NCI-H128 (cell line): ENCODE results near the gene MCF2L.

Experiments used
- DNase-seq: peaks from one replicate; lab custom pipeline; 2025; ENCODE audit not compliant: unreplicated experiment; lab: John Stamatoyannopoulos, UW

MCF2L gene

DNA sequence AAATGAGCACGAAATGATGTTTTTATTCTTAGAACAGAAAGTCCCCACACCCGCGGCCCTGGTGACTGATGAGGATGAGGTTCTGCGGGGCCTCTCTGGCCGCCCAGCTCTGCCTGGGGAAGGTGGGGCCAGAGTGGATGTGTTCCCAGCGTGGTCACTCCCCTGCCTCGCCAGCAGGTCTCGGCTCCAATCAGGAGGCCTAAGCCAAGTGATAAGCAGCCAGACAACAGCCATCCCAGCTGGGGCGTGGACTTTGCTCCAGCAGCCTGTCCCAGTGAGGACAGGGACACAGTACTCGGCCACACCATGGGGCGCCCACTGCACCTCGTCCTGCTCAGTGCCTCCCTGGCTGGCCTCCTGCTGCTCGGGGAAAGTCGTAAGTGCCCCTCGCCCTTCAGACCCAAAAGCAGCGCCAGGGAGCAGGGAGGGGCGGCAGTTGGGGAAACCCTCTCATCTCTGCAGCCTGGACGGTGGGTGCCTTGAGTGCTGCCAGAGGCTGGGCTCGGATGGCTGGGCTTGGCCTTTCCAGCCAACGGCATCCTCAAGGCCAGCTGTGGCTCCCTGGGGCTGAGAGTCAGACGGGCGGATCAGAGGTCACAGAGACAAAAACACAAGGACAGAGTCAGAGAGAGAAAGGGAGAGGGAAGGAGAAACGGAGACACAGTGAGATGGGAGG, 153.7 kb downstream of the MCF2L start, which contains the start of gene F10:
F10 (plus strand) TSS at position 250 of the 676 bp plus-strand sequence; CDS start at position 307, 57 bp downstream.
- DNase-seq = no peak

DNA sequence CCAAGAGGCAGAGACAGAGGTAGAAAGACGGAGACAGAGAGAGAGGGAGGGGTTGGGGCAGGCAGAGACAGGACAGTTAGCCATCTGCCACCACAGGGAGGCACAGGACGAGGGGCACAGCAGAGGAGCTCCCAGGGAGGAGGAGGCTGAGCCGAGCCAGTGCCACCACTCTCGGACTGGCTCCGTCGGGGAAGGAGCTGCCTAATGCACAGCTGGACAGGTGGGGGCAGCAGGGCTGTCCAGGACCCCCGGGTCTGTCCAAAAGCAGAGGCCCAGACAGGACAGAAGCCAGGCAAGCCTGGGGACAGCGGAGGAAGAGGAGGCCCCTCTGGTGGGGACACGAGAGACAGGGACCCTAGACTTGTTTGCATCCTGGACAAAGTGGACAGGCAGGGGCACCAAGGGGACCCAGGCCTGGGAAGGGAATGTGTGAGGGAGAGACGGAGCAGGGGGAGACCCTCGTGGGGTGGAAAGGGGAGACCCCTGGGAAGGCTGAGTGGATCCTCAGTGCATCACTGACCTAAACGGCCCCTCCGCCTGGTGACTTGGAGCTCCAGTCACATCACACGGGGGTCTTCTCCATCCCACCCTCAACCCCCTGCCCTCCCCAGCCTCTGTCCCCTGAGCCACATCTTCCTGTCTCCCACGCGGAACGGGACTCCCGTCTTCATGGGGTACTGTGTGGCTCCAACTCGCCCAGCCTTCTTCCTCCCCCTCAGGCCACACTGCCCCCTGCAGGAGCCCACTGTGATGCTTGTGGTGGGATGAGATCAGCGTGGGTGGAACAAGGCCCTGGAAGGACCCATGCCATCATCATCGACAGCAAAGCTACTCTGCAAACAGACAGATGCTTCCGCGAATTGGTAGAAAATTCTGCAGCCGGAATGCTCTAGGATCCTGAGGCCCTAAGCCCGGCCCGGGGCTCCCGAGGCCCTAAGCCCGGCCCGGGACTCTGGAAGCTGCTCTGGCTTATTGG, 154.5 kb downstream of the MCF2L start:
- no peak for DNase-seq

DNA sequence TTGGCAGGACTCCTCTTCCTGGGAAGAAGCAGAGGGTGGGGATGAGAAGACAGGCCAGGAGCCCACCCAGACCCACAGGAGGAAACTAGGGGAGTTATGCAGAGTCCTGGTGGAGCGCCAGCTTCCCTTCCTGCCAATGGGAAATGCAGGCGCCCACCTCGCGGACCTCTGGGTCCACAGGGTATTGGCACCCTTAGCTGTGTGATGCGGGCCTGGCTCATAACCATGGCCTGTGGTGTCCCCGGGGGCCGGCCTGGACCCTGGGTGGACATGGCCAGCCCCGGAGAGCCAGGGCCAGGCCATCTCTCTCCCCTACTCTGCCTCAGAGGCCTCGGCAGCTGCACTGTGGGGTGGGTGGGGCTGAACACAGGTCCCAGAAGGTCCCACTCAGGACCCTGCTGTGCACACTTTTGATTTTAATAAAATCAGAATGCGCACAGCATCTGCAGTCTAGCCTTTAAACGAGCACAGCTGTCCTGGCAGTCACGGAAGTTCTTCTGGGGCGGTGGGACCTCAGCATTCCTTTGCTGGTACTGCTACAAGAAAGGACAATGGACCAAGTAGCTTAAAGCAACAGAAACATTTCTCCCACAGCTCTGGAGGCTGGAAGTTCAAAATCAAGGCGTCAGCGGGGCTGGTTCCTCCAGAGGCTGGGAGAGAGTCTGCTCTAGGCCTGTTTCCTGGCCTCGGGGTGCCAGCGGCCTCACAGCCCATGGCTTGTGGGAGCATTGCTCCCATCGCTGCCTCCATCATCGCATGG, 155.4 kb downstream of the MCF2L start:
- no peak for DNase-seq

DNA sequence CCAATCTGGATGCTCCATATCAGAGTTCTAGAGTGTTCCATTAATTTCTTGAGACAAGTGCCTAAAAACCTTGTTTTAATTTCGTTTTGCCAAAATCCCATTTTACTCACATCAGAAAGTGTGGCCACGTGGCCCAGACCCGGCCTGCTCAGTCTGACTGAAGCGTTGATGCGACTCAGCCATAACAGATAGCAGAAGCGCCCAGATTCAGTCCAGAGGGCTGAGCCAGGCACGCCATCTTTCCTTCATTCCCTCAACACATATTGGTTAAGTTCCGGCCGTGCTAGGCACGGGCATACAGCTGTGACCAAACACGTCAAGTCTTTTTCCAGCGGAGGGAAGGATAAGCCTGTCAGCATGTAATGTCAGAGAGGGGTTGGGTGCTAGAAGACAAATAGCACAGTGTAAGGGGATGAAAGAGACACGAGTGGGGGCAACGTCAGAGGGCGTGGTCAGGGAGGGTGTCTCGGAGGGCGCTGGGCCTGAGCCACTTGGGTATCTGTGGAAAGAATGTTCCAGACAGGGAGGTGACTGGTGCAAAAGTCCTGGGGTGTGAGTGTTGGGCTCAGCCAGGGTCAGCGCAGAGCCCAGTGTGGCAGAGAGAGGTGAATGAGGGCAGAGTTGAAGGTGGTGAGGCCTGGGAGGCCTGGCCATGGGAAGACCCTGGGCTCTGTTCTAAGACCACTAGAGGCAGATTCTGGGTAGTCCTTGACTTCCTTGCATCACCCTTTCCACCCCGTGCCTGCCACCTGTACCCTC, 156.7 kb downstream of the MCF2L start:
- no peak for DNase-seq

DNA sequence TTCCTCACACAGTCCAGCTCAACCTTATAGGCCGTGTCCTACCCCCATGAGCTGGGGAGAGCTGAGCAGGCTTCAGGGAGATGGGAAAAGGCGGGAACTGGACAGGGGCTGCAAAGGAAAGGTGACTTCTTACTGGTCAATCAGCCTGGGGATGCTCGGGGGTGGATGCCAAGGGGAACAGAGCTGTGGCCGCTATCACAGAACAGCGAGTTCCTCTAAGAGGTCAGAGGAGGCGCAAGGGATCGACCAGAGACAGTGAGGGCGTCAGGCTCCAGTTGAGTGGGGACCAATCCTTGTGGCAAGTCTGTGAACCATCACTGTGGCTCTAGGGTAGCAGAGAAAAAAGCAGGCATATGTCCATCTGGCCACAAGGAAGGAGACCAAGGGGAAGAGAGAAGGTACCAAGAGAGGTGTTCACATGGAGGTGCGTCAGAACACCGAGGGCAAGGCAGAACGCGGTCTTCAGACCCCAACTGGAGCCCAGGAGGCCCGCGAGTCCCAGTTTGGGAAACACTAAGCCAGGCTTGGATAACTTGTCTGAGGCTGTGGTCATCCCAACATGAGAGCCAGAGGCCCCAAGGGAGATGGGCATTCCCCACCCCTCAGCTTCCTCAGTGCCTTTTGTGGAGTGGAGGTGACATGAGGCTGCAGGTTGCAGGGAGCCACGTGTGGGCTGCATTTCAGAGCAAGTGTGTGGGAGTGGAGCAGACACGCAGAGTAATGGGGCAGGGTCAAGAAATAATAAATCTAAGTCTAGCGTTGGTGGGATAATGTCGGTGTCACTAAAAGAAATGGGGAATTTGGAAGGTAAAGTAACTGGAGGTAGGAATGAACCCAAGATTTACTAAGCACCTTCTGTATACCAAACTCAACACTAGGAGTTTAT, 157.5 kb downstream of the MCF2L start:
- DNase-seq = no peak

DNA sequence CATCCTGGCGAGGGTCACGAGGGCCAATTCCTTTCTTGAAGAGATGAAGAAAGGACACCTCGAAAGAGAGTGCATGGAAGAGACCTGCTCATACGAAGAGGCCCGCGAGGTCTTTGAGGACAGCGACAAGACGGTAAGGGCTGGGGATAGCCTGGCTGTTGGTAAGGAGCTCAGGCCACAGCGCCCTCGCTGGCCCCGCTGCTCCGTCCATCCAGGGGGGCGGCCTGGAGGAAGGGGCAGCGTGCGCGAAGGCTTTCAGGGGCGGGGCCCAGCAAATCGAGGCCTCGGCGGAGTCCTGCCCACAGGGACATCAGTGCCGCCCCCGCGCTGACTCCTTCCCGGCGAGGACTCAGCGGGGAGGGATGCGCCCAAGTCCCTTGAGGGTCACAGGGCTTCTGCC, 160.5 kb downstream of the MCF2L start:
- DNase-seq = no peak

DNA sequence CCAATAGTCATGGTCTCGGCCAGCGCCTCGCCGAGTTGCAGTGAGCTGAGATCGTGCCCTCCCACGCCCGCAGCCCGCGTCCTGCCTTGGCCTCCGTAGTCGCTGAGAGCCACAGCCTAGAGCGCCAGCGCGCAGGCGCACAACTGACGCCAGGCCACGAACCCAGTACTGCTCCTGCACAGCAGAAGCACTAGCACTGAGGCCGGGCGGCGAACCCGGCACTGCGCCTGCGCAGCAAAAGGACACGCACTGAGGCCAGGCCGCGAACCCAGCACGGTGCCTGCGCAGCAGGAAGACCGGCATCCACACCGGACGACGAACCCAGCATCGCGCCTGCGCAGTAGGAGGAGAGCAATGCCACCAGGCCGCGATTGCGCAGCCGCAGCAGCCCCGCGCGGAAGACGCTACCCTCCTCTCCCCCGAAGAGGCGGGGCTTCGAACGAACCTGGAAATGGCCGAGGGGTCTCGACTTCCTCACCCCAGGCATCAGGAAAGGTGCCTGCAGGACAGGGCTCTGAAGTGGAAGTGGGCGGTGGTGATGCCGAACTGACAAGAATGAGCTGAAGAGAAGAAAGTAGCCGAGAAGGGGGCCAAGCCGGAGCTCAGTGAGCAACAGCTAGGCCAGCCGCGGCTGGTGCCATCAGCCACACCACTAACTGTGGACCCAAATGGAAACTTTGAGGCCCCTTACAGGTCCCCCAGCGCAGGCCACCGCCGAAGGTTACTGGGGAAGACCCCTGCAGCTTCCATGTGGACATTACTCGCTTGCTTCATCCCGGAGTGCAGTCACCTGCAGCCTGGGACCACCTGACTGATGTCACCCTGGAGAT, 161.1 kb downstream of the MCF2L start:
- no peak for DNase-seq

DNA sequence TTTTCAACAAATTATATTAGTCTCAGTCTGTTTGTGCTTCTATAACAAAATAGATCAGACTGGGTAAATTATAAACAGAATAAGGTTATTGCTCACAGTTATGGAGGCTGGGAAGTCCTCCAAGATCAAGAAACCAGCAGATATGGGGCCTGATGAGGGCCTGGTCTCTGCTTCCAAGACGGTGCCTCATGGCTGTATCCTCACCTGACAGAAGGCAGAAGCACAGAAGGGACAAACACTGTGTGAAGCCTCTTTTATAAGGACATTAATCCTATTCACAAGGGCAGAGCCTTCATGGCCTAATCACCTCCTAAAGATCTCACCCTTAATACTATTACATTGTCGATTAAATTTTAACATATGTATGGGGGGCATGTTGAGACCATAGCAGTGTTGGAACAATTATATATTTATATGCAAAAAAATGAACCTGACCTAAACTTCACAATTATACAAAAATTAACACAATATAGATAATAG, 166.3 kb downstream of the MCF2L start:
- no peak for DNase-seq

DNA sequence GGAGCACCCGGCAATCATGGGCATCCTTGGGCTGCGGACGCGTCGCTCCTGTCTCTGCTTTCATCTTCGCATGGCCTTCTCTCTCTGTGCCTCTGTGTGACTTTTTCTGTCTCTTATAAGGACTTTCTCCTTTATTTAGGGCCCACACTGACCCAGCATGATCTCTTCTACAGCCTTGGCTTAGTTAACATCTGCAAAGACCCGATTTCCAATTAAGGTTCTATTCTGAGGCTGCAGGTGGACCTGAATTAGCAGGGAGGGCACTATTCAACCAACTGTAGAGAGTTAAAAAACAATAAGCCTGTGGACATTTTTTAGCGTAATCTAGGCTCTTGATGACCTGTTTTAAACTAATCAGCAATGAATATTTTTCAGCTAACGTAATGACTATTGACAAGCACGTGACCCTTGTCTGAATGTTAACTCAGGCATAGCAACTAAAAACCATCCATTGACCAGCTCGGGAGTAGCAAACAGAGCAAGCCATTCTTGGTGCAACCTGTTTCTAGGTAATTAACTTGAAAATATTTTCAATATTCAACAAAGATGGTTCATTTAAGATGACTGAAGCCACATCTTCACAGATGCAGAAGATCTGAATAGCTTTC, 168.8 kb downstream of the MCF2L start:
- DNase-seq = no peak

DNA sequence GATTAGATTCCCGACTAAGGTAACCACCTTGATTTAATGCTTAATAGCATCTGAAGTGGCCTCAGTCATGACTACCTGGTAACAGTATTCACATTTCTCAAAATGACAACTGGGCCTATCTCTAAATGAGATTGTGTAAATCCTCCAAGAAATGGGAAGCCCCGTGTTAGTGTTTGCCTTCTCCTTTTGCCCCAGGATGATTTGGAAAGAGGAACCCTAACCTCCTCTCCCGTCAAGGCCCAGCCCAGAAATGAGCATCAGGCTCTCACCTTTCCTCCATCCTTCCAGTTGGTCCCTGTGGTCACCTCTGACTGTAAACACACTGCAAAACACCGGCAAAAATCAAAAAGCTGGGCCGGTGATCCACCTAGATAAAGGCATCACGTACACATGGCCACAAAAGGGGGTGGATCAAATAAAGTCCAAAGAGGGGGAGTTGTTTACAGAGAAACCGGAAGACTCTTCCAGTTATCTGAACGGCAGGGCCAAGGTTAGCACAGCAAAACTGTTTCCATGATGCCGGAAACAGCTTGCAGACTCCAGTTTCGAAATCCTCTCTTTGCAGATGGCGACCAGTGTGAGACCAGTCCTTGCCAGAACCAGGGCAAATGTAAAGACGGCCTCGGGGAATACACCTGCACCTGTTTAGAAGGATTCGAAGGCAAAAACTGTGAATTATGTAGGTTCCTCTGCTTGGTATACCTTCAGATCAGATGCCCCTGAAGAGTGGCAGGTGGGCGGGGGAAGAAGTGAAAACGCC, 170.0 kb downstream of the MCF2L start:
- DNase-seq = no peak

DNA sequence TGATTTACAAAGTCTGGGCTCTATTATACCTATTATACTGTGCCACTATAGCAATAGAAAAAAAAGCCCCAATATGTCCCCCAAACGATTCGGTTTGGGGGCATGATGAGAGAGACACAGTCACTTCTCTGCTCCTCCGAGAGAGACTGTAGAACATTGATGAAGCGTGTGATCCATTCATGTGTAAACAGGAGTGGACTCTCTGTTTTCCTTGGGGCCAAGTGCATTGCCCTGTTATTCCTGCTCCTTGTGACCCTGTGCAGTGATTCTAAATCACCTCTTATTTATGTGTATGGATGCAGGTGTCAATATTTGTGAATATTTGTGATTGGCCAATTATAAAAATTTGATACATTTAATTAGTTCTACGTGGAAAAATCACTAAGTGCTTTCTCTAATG, 170.6 kb downstream of the MCF2L start:
- no peak for DNase-seq

DNA sequence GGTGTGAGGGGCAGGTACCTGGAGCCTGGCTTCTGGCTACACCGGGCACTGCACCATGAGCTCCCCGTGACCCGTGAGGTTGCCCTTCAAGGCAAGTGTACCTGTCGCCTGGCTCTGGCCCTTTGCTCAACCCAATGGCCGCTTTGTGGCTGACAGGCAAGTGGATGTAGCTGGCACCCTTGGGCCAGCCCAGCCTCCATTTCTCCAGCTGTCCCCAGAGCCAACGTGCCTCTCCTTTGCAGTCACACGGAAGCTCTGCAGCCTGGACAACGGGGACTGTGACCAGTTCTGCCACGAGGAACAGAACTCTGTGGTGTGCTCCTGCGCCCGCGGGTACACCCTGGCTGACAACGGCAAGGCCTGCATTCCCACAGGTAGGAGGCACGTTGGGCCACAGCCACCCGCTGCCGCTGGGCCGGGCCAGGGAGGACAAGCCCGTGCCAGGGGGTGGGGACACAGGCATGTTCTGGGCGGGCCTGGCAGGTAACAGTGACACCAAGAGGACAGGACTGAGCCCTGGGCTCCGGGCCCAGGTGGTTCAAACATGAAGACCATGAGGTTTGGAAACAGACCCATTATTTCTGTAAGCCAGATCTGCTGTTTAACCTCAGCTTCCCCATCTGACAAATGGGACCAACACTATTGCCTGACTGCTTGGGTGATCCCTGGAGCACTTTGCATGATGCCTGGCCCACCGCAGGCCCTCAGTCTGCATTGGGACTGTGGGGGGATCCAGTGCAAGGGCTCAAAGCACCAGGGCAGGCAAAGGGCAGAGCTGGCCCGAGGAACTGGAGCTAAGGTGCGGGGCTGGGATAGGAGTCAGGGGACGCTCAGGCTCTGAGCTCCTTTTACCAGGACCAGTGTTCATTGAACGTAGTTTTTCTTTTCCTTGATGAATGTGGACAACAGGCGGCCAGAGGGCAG, 171.9 kb downstream of the MCF2L start:
- DNase-seq = no peak

DNA sequence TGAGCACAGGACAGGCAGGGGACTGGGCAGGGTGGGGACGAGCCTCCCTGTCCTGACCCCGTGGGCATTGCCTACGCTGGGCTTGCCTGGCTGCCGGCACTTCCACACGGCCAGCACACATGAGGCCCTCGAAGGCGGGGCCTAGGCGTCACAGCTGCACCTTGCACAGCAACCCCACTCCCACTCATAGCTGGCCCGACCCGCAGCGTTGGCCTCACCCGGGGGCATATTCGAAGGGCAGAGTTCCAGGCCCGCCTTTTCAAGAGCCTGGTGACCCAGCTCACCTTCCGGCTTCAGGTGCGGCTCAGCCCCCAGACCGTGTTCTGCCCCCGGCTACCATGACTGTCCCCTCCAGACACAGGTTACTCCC, 172.6 kb downstream of the MCF2L start:
- no peak for DNase-seq

DNA sequence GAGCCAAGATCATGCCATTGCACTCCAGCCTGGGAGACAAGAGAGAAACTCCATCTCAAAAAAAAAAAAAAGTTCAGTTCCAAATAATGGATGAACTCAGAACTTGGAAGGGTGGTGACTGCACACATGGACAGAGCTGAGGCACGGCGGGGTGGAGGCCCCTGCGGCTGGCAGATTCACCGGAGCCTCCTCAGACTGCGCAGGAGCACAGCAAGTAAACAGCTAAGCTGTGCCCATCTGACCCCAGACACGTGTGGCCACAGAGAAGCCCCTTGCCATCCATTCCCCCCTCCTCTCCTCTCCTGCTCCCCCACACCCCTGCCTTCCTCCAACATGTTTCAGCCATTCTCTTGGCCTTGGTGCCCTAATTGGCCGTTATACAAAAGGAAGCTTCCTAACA, 173.9 kb downstream of the MCF2L start:
- DNase-seq = no peak

DNA sequence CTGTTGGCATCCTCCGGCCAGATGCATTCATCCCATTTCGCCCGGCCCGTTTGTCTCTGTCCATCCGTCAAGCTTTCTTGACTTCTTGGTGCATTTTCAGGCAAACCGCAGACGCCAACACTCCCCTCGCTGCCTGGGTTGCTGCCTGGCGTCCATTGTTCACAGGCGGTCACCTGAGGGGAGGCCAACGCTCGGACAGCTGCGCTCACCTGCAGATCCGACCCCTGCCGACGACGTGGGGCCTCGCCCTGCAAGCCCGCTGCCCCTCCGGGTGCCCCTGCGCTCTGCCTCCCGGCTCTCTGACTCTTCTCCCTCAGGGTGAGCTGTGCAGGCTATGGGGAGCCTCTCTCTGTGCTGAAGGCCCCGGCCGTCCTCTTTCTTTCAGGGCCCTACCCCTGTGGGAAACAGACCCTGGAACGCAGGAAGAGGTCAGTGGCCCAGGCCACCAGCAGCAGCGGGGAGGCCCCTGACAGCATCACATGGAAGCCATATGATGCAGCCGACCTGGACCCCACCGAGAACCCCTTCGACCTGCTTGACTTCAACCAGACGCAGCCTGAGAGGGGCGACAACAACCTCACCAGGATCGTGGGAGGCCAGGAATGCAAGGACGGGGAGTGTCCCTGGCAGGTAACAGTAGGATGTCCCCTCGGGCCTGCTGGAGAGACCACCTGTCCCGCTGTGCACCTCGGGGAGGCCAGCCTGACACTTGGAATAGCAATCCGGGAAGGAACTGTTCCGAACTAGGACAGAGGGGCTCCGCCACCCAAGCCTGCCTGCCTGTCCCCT, 174.6 kb downstream of the MCF2L start:
- no peak for DNase-seq

DNA sequence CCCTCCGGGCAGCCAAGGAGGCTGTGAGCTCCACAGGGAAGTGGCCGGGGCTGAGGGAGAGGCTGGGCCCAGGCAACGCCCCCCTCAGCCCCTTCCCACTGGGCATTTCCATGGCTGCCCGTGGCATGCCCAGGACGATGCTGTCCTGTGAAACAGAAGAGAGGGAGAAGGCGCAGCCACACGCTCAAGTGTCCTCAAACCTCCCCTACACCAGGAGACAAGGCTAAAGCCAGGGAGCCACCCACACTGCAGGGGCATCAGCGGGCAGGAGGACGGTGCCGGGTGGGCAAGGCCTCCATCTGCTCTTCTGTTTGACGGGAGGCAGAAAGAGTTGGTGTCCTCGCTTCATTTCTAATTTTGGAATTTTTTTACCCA, 175.2 kb downstream of the MCF2L start:
- no peak for DNase-seq
